ENCODE measurements around the gene RFPL2.

Gene RFPL2

DNA sequence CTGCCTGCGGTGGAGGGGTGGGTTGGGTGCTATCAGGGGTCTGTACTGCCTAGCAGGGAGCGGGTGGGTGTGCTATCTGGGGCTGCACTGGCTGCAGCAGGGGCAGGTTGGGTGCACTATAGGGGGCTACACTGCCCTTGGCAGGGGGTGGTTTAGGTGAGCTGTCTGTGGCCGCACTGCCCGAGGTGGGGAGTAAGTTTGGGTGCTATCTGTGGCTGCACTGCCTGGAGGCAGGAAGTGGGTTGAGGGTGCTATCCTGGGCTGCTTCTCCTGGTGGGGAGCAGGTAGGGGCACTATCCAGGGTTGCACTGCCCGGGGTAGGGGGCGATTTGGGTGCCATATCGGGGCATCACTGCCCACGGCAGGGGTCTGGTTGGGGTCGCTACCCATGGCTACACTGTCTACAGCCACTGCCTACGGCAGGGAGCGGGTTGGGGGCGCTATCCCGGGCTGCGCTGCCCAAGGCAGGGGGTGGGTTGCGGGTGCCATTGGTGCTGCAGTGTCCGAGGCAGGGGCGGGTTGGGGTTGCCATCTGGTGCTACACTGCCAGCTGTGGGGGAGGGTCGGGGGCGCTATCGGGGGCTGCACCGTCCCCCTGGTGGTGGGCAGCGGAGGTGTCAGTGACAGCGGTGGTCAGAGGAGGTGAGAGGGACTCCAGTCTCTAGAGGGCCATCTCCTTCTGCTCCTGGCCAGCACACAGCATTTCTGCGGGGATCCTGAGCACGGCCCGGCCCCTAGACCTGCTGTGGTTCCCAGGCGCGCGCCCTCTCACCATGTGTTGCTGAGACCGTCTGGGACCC, 1.3 kb upstream of the RFPL2 start:
- no peak for DNase-seq (ENCODE audit: low spot score)
- TF ChIP-seq, protein P1, sequence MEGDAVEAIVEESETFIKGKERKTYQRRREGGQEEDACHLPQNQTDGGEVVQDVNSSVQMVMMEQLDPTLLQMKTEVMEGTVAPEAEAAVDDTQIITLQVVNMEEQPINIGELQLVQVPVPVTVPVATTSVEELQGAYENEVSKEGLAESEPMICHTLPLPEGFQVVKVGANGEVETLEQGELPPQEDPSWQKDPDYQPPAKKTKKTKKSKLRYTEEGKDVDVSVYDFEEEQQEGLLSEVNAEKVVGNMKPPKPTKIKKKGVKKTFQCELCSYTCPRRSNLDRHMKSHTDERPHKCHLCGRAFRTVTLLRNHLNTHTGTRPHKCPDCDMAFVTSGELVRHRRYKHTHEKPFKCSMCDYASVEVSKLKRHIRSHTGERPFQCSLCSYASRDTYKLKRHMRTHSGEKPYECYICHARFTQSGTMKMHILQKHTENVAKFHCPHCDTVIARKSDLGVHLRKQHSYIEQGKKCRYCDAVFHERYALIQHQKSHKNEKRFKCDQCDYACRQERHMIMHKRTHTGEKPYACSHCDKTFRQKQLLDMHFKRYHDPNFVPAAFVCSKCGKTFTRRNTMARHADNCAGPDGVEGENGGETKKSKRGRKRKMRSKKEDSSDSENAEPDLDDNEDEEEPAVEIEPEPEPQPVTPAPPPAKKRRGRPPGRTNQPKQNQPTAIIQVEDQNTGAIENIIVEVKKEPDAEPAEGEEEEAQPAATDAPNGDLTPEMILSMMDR (IDR thresholded peaks at IDR 0.05; ENCODE audit: extremely low read depth, missing control alignments), result no peak

DNA sequence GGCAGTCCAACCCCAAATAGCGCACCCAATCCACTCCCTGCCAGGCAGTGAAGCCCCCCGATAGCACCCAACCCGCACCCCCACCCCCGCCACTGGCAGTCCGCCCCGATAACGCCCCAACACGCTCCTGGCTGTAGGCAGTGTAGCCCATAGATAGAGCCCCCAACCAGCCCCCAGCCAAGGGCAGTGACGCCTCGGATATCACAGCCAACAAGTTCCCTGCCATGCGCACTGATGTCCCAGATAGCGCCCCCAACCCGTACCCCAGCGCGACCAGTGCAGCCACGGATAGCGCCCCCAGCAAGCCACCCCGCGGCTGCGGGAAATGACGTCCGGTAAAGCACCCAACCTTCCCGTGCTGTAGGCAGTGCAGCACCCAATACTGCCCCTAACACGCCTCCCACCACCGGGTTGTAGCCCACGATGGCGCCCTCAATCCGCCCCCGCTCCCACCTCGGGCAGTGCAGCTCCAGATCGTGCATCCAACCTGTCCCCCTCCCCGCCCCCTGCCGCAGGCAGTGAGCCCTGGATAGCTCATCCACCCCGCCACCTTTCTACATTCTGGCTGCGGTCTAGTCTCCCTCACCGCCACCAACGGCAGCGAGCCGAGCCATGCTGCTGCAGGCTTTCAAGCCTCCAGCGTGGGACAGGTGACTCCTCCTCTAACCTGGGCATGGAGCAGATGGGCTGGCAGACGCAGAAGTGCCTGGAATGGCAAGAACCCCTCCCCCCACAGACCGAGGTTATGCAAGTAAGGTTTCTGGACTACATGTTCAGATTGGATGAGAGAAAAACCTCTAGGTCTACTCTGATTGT, 625 bp downstream of the RFPL2 start:
- no peak for DNase-seq (ENCODE audit: low spot score)
- TF ChIP-seq, protein P1 (IDR thresholded peaks at IDR 0.05; ENCODE audit: extremely low read depth, missing control alignments), result no peak

DNA sequence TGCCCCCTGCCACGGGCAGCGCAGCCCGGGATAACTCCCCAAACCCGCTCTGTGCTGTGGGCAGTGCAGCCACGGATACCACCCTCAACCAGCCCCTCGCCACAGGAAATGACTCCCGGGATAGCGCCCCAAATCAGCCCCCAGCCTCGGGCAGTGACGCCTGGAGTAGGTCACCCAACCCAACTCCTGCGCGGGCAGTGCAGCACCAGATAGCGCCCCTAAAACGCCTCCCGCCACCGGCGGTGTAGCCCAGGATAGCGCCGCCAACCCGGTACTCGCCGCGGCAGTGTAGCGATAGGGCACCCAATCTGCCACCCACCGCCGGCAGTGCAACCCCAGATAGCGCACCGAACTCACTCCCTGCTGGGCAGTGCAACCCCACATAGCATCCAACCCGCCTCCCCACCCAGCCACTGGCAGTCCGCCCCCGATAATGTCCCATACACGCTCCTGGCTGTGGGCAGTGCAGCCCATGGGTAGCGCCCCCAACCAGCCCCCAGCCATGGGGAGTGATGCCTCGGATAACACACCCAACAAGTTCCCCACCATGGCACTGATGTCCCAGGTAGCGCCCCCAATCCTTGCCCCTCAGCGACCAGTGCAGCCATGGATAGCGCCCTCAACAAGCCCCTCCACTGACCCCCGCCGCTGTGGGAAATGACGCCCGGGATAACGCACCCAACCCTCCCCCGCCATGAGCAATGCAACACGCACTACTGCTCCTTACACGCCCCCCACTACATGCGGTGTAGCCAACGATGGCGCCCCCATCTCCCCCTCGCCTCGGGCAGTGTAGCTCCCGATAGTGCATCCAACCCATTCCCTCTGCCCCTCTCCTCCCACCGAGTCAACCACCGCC, 1.5 kb downstream of the RFPL2 start:
- TF ChIP-seq, protein P1 (IDR thresholded peaks at IDR 0.05; ENCODE audit: extremely low read depth, missing control alignments), result no peak
- no peak for DNase-seq (ENCODE audit: low spot score)

DNA sequence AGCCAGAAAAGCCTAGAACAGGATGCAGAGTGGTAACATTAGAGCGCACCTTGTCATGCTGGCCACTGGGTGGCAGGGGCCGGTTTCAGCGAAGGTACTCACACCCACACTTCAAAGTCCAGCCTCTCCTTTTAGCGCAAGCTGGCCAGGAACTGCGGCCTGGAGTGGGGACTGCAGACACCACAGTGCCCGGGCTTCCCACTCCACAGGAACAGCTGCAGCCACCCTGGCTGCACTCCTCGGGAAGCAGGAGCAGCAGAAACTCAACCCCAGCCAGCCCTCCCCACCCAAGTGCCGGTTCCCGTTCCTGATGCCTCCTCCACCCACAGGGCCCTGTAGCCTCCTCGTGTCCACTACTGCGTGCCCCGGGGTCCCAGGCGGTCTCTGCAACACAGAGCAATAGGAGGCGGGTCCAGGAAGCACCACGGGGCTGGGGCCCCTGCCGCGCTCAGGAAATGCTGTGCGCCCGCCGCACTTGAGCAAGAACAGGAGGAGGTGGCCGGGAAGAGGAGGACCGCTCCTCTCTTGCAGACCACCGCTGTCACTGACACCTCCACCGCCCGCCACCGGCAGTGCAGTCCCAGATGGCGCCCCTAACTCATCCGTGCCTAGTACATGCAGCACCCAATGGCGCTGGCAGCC, 2.2 kb downstream of the RFPL2 start:
- TF ChIP-seq, protein P1 (IDR thresholded peaks at IDR 0.05; ENCODE audit: extremely low read depth, missing control alignments), result no peak
- DNase-seq (ENCODE audit: low spot score), result no peak

DNA sequence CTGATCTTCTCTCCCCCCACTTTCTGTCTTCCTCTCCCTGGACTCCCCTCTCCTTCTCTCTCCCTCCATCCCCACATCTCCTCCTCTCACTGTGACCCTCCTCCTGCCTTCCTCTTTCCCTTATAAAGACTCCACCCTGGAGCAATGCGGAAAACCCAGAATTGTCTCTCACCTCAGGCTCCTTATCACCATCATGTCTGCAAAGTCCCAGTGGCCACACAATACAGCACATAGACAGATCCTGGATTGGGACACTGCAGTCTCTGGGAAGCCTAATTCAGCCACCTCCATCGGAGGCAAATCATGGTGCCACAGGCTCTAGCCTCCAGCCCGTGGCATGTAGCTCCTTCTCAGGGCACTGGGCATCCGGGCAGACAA, 2.7 kb downstream of the RFPL2 start:
- no peak for DNase-seq (ENCODE audit: low spot score)
- TF ChIP-seq, protein P1 (IDR thresholded peaks at IDR 0.05; ENCODE audit: extremely low read depth, missing control alignments), result no peak

DNA sequence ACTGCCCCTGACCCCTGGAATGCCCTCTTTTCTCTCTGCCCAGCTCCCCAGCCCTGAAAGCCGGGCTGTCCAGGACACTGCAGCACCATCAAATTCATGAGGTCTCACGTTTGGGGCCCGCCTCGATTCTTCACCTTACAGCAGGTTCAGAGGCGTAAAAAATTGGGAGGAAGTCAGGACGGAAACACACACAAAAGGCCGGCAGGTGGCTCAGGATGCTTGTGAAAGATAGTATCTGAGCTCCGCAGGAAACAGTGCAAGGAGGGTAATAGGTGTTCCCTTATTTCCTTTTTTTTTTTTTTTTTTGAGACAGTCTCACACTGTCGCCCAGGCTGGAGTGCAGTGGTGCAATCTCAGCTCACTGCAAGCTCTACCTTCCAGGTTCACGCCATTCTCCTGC, 4.1 kb downstream of the RFPL2 start:
- TF ChIP-seq, protein P1 (IDR thresholded peaks at IDR 0.05; ENCODE audit: extremely low read depth, missing control alignments), result no peak
- DNase-seq (ENCODE audit: low spot score), result no peak
